WTC11 (cell line): ENCODE results near the gene PPIP5K2. TPM values are rescaled to one million over a fixed set of nuclear protein-coding genes. Genes with fewer than 3 reads are reported as not detected.
A peak's percentile ranks its signal among the peaks of the same experiment; 100 is the strongest.

Experiments used
- CBFB ChIP-seq: sonication (generic); formaldehyde crosslinking; IDR thresholded peaks from 2 replicates; pipeline ENCODE4 v1.8.1; 2022; ENCODE audit warnings: mild to moderate bottlenecking, low read depth, missing genetic modification reagents
- CREB1 ChIP-seq: sonication (generic); formaldehyde crosslinking; IDR thresholded peaks from 2 replicates; pipeline ENCODE4 v1.8.0; 2023; ENCODE audit warnings: mild to moderate bottlenecking, missing genetic modification reagents
- EMX1 ChIP-seq: fragments of 250-450 bp; sonication (Bioruptor Pico); IDR thresholded peaks from 2 replicates; pipeline ENCODE4 v1.8.0; 2021; ENCODE audit warnings: mild to moderate bottlenecking
- GRHL2 ChIP-seq: fragments of 250-450 bp; sonication (Bioruptor Pico); IDR thresholded peaks from 2 replicates; pipeline ENCODE4 v1.8.0; 2022; ENCODE audit warnings: mild to moderate bottlenecking, moderate library complexity; ENCODE audit not compliant: insufficient replicate concordance, severe bottlenecking
- IRF2 ChIP-seq: sonication (generic); formaldehyde crosslinking; IDR thresholded peaks from 2 replicates; pipeline ENCODE4 v1.8.0; 2022; ENCODE audit warnings: low read depth, missing genetic modification reagents, borderline replicate concordance
- JUN ChIP-seq: sonication (generic); formaldehyde crosslinking; IDR thresholded peaks from 2 replicates; pipeline ENCODE4 v1.8.0; 2023; ENCODE audit warnings: mild to moderate bottlenecking, missing genetic modification reagents
- KAT7 ChIP-seq: sonication (generic); formaldehyde crosslinking; IDR thresholded peaks from 2 replicates; pipeline ENCODE4 v1.8.1; 2023; ENCODE audit warnings: missing genetic modification reagents, mild to moderate bottlenecking, borderline replicate concordance
- NR1H2 ChIP-seq: sonication (generic); formaldehyde crosslinking; IDR thresholded peaks from 2 replicates; pipeline ENCODE4 v1.9.0; 2021; ENCODE audit warnings: mild to moderate bottlenecking, moderate library complexity, missing genetic modification reagents
- SOX15 ChIP-seq: fragments of 250-450 bp; sonication (Bioruptor Pico); IDR thresholded peaks from 2 replicates; pipeline ENCODE4 v1.9.0; 2021; ENCODE audit warnings: mild to moderate bottlenecking
- SP1 ChIP-seq: sonication (generic); formaldehyde crosslinking; conservative IDR thresholded peaks from 2 replicates; pipeline ENCODE4 v1.8.1; 2022; ENCODE audit warnings: missing genetic modification reagents
- ZNF121 ChIP-seq: sonication (generic); formaldehyde crosslinking; IDR thresholded peaks from 2 replicates; pipeline ENCODE4 v1.8.0; 2023; ENCODE audit warnings: missing genetic modification reagents
- ZNF317 ChIP-seq: sonication (generic); formaldehyde crosslinking; IDR thresholded peaks from 2 replicates; pipeline ENCODE4 v1.8.1; 2023; ENCODE audit warnings: low read depth, mild to moderate bottlenecking, moderate library complexity, missing genetic modification reagents, borderline replicate concordance
- ZNF396 ChIP-seq: fragments of 250-450 bp; sonication (Bioruptor Pico); IDR thresholded peaks from 2 replicates; pipeline ENCODE4 v1.8.0; 2021; ENCODE audit warnings: mild to moderate bottlenecking, moderate library complexity, borderline replicate concordance
- total RNA-seq: library from RNA; stranded (reverse); gene quantifications from 3 replicates; pipeline ENCODE4 v1.2.3, GENCODE V29; 2021
- TF ChIP-seq, protein P1 (sequence below): sonication (generic); formaldehyde crosslinking; IDR thresholded peaks from 2 replicates; pipeline ENCODE4 v1.8.1; 2023; ENCODE audit warnings: mild to moderate bottlenecking, missing genetic modification reagents
- TF ChIP-seq, protein P2 (sequence below): sonication (generic); formaldehyde crosslinking; IDR thresholded peaks from 2 replicates; pipeline ENCODE4 v1.8.1; 2022; ENCODE audit warnings: mild to moderate bottlenecking, moderate library complexity, missing genetic modification reagents
- TF ChIP-seq, protein P3 (sequence below): fragments of 250-450 bp; sonication (Bioruptor Pico); IDR thresholded peaks from 2 replicates; pipeline ENCODE4 v1.9.0; 2021; ENCODE audit warnings: mild to moderate bottlenecking
- TF ChIP-seq, protein P4 (sequence below): sonication (generic); formaldehyde crosslinking; IDR thresholded peaks from 2 replicates; pipeline ENCODE4 v1.8.1; 2022; ENCODE audit warnings: low read depth, mild to moderate bottlenecking, moderate library complexity, missing genetic modification reagents, borderline replicate concordance
- TF ChIP-seq, protein P5 (sequence below): fragments of 250-450 bp; sonication (Bioruptor Pico); IDR thresholded peaks from 2 replicates; pipeline ENCODE4 v1.9.0; 2021; ENCODE audit warnings: mild to moderate bottlenecking, borderline replicate concordance
- TF ChIP-seq, protein P6 (sequence below): fragments of 250-450 bp; sonication (Bioruptor Pico); IDR thresholded peaks from 2 replicates; pipeline ENCODE4 v1.9.0; 2021; ENCODE audit warnings: mild to moderate bottlenecking
- TF ChIP-seq, protein P7 (sequence below): sonication (generic); formaldehyde crosslinking; IDR thresholded peaks from 2 replicates; pipeline ENCODE4 v1.8.0; 2022; ENCODE audit warnings: mild to moderate bottlenecking, missing genetic modification reagents
- TF ChIP-seq, protein P8 (sequence below): sonication (generic); formaldehyde crosslinking; IDR thresholded peaks from 2 replicates; pipeline ENCODE4 v1.8.1; 2022; ENCODE audit warnings: mild to moderate bottlenecking, missing genetic modification reagents, moderate library complexity, borderline replicate concordance

Gene PPIP5K2
- total RNA-seq, 1 experiment from 2014 or later: 67.6 TPM

DNA sequence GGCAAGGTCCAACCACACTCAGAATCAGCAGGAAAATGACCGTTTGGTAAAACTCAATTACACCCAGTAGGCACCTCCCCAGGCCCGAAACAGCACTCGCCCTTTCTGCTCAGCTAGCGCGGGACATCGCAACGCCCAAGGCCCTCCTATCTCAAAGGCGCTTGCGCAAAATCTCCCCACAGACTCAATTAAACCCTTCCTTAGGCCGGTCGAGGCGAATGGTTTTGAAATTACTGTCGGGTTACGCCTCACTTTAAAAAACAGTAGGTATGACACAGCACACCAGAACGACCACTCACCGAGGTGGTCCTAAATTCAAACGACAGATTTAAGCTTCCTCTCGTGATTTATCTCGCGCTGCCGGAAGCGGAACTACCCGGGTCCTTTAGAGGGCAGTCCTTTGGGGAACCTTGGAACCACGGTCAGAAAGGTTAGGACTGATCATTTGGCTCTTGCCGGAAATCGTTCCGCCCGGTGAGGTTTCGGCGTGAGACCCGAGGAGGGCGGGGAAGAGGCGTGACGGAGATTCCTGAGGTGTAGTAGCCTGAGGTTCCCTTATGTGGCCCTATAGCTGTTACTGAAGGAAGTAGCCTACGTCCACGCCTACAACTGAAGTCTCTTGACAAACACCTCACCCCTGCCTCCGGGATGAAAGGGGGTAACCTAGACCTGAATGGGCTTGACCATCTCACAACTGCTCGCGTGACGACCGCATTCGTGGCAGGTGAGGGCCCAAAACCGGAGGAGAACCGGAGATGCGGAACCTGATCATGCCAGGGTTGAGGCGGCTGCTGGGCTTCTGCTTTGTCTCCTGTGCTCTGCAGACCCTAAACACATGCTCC, at the start of gene PPIP5K2, which contains the start of gene GIN1 (continued):
- TF ChIP-seq SP1 (peak; percentile 84), GRHL2 (CRISPR knock-in tag) (no peak), ZNF396 (CRISPR knock-in tag) (no peak), IRF2 (CRISPR knock-in tag) (no peak), CBFB (CRISPR knock-in tag) (no peak), ZNF121 (no peak), SOX15 (CRISPR knock-in tag) (no peak), NR1H2 (no peak), ZNF317 (CRISPR knock-in tag) (no peak), CREB1 (no peak; the same call in 1 of the 2 replicates), JUN (CRISPR knock-in tag) (0 out of 2 replicates have a peak, but pooled peaks have one; percentile 15), EMX1 (CRISPR knock-in tag) (no peak), KAT7 (CRISPR knock-in tag) (no peak)
- TF ChIP-seq, protein P1, sequence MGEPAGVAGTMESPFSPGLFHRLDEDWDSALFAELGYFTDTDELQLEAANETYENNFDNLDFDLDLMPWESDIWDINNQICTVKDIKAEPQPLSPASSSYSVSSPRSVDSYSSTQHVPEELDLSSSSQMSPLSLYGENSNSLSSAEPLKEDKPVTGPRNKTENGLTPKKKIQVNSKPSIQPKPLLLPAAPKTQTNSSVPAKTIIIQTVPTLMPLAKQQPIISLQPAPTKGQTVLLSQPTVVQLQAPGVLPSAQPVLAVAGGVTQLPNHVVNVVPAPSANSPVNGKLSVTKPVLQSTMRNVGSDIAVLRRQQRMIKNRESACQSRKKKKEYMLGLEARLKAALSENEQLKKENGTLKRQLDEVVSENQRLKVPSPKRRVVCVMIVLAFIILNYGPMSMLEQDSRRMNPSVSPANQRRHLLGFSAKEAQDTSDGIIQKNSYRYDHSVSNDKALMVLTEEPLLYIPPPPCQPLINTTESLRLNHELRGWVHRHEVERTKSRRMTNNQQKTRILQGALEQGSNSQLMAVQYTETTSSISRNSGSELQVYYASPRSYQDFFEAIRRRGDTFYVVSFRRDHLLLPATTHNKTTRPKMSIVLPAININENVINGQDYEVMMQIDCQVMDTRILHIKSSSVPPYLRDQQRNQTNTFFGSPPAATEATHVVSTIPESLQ (CRISPR knock-in tag): no peak
- TF ChIP-seq, protein P2, sequence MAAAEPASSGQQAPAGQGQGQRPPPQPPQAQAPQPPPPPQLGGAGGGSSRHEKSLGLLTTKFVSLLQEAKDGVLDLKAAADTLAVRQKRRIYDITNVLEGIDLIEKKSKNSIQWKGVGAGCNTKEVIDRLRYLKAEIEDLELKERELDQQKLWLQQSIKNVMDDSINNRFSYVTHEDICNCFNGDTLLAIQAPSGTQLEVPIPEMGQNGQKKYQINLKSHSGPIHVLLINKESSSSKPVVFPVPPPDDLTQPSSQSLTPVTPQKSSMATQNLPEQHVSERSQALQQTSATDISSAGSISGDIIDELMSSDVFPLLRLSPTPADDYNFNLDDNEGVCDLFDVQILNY (CRISPR knock-in tag): peak; percentile 60
- TF ChIP-seq, protein P3, sequence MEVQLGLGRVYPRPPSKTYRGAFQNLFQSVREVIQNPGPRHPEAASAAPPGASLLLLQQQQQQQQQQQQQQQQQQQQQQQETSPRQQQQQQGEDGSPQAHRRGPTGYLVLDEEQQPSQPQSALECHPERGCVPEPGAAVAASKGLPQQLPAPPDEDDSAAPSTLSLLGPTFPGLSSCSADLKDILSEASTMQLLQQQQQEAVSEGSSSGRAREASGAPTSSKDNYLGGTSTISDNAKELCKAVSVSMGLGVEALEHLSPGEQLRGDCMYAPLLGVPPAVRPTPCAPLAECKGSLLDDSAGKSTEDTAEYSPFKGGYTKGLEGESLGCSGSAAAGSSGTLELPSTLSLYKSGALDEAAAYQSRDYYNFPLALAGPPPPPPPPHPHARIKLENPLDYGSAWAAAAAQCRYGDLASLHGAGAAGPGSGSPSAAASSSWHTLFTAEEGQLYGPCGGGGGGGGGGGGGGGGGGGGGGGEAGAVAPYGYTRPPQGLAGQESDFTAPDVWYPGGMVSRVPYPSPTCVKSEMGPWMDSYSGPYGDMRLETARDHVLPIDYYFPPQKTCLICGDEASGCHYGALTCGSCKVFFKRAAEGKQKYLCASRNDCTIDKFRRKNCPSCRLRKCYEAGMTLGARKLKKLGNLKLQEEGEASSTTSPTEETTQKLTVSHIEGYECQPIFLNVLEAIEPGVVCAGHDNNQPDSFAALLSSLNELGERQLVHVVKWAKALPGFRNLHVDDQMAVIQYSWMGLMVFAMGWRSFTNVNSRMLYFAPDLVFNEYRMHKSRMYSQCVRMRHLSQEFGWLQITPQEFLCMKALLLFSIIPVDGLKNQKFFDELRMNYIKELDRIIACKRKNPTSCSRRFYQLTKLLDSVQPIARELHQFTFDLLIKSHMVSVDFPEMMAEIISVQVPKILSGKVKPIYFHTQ (CRISPR knock-in tag): no peak
- TF ChIP-seq, protein P4, sequence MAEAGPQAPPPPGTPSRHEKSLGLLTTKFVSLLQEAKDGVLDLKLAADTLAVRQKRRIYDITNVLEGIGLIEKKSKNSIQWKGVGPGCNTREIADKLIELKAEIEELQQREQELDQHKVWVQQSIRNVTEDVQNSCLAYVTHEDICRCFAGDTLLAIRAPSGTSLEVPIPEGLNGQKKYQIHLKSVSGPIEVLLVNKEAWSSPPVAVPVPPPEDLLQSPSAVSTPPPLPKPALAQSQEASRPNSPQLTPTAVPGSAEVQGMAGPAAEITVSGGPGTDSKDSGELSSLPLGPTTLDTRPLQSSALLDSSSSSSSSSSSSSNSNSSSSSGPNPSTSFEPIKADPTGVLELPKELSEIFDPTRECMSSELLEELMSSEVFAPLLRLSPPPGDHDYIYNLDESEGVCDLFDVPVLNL (CRISPR knock-in tag): no peak
- TF ChIP-seq, protein P5, sequence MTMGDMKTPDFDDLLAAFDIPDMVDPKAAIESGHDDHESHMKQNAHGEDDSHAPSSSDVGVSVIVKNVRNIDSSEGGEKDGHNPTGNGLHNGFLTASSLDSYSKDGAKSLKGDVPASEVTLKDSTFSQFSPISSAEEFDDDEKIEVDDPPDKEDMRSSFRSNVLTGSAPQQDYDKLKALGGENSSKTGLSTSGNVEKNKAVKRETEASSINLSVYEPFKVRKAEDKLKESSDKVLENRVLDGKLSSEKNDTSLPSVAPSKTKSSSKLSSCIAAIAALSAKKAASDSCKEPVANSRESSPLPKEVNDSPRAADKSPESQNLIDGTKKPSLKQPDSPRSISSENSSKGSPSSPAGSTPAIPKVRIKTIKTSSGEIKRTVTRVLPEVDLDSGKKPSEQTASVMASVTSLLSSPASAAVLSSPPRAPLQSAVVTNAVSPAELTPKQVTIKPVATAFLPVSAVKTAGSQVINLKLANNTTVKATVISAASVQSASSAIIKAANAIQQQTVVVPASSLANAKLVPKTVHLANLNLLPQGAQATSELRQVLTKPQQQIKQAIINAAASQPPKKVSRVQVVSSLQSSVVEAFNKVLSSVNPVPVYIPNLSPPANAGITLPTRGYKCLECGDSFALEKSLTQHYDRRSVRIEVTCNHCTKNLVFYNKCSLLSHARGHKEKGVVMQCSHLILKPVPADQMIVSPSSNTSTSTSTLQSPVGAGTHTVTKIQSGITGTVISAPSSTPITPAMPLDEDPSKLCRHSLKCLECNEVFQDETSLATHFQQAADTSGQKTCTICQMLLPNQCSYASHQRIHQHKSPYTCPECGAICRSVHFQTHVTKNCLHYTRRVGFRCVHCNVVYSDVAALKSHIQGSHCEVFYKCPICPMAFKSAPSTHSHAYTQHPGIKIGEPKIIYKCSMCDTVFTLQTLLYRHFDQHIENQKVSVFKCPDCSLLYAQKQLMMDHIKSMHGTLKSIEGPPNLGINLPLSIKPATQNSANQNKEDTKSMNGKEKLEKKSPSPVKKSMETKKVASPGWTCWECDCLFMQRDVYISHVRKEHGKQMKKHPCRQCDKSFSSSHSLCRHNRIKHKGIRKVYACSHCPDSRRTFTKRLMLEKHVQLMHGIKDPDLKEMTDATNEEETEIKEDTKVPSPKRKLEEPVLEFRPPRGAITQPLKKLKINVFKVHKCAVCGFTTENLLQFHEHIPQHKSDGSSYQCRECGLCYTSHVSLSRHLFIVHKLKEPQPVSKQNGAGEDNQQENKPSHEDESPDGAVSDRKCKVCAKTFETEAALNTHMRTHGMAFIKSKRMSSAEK (CRISPR knock-in tag): no peak
- TF ChIP-seq, protein P6, sequence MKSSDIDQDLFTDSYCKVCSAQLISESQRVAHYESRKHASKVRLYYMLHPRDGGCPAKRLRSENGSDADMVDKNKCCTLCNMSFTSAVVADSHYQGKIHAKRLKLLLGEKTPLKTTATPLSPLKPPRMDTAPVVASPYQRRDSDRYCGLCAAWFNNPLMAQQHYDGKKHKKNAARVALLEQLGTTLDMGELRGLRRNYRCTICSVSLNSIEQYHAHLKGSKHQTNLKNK (CRISPR knock-in tag): no peak
- TF ChIP-seq, protein P7, sequence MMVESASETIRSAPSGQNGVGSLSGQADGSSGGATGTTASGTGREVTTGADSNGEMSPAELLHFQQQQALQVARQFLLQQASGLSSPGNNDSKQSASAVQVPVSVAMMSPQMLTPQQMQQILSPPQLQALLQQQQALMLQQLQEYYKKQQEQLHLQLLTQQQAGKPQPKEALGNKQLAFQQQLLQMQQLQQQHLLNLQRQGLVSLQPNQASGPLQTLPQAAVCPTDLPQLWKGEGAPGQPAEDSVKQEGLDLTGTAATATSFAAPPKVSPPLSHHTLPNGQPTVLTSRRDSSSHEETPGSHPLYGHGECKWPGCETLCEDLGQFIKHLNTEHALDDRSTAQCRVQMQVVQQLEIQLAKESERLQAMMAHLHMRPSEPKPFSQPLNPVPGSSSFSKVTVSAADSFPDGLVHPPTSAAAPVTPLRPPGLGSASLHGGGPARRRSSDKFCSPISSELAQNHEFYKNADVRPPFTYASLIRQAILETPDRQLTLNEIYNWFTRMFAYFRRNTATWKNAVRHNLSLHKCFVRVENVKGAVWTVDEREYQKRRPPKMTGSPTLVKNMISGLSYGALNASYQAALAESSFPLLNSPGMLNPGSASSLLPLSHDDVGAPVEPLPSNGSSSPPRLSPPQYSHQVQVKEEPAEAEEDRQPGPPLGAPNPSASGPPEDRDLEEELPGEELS (CRISPR knock-in tag): no peak
- TF ChIP-seq, protein P8, sequence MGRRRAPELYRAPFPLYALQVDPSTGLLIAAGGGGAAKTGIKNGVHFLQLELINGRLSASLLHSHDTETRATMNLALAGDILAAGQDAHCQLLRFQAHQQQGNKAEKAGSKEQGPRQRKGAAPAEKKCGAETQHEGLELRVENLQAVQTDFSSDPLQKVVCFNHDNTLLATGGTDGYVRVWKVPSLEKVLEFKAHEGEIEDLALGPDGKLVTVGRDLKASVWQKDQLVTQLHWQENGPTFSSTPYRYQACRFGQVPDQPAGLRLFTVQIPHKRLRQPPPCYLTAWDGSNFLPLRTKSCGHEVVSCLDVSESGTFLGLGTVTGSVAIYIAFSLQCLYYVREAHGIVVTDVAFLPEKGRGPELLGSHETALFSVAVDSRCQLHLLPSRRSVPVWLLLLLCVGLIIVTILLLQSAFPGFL: no peak
